Colonic mucosa (tissue), 4 donors: Measurements from ENCODE around the gene KAZALD1. TPM values are rescaled to one million over a fixed set of nuclear protein-coding genes. Genes with fewer than 3 reads are reported as not detected.
A peak's percentile ranks its signal among the peaks of the same experiment; 100 is the strongest.

Source experiments
- DNase-seq: peaks from one replicate; pipeline ENCODE4 v3.0.0-alpha.2; 2020
- H3K27ac ChIP-seq: fragments of 200-600 bp; one replicate; pipeline ENCODE4 v1.8.0; 2021
- H3K27me3 ChIP-seq: fragments of 200-600 bp; one replicate; pipeline ENCODE4 v1.8.0; 2021
- H3K36me3 ChIP-seq: fragments of 200-600 bp; one replicate; pipeline ENCODE4 v1.8.0; 2021
- H3K4me1 ChIP-seq: fragments of 200-600 bp; one replicate; pipeline ENCODE4 v1.8.0; 2021; ENCODE audit warnings: mild to moderate bottlenecking
- H3K4me3 ChIP-seq: fragments of 200-600 bp; one replicate; pipeline ENCODE4 v1.8.0; 2021
- H3K9ac ChIP-seq, 2 donors: one replicate each; pipeline ENCODE4 v1.7.0; 2013; ENCODE audit warnings: control low read depth in 2 of 2, low read depth in 2 of 2, low read length in 2 of 2
- H3K9me3 ChIP-seq: fragments of 200-600 bp; one replicate; pipeline ENCODE4 v1.8.0; 2021
- intact Hi-C: fragments of 100-400 bp; cut with DNase I; formaldehyde crosslinking; loops from one replicate; pipeline ENCODE4 v1.14.1; 2022
- total RNA-seq, 2 donors: library from RNA; stranded (reverse); fragmentation: NEBNext Ultra II Directional in 1 of 2; extraction: Animal tissue kit (Norgen Biotek cat#: 25700) in 1 of 2; gene quantifications; one replicate each; pipeline ENCODE4 v1.2.1, GENCODE V29; 2021
- TF ChIP-seq, protein P1 (sequence below): fragments of 200-600 bp; IDR thresholded peaks from one replicate; pipeline ENCODE4 v1.8.0; 2022; ENCODE audit warnings: antibody characterized with exemption, mild to moderate bottlenecking
- donor health status: healthy.
- donor health status: DM: no; HTN: no; CAD: no.
- donor health status: DM: no; HTN: no; CAD: no.

Gene KAZALD1
- total RNA-seq, 2 donors from 2014 or later, result 11.5 to 32.4 TPM

DNA sequence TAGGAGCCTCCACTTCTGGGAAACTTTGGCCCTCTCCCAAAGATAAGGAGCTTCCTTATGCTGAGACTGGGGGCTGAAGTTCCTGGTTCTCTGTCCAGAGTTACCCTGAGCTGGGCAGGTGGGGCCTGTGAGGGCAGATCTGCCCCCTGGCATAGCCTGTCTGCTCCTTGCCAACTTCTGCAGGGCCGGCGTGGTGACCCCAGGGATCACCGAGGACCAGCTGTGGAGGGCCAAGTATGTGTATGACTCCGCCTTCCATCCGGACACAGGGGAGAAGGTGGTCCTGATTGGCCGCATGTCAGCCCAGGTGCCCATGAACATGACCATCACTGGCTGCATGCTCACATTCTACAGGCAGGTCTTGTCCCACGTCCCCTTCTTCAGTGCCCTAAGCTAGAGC lies 26.5 kb upstream of the KAZALD1 start:
- Histone ChIP-seq H3K4me1 (peaks cover 8% of the 10 kb centered on the region), H3K27ac (no peak overlapping the region), H3K9ac (peak overlapping the region in 1 of 2 donors; percentile 9), H3K36me3 (peaks cover 6% of the 10 kb centered on the region), H3K9me3 (no peaks in the 10 kb centered on the region), H3K4me3 (no peak overlapping the region), H3K27me3 (no peaks in the 10 kb centered on the region)
- TF ChIP-seq, protein P1, sequence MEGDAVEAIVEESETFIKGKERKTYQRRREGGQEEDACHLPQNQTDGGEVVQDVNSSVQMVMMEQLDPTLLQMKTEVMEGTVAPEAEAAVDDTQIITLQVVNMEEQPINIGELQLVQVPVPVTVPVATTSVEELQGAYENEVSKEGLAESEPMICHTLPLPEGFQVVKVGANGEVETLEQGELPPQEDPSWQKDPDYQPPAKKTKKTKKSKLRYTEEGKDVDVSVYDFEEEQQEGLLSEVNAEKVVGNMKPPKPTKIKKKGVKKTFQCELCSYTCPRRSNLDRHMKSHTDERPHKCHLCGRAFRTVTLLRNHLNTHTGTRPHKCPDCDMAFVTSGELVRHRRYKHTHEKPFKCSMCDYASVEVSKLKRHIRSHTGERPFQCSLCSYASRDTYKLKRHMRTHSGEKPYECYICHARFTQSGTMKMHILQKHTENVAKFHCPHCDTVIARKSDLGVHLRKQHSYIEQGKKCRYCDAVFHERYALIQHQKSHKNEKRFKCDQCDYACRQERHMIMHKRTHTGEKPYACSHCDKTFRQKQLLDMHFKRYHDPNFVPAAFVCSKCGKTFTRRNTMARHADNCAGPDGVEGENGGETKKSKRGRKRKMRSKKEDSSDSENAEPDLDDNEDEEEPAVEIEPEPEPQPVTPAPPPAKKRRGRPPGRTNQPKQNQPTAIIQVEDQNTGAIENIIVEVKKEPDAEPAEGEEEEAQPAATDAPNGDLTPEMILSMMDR, result no peak
- no peak for DNase-seq
- intact Hi-C loops, result no loop called here

DNA sequence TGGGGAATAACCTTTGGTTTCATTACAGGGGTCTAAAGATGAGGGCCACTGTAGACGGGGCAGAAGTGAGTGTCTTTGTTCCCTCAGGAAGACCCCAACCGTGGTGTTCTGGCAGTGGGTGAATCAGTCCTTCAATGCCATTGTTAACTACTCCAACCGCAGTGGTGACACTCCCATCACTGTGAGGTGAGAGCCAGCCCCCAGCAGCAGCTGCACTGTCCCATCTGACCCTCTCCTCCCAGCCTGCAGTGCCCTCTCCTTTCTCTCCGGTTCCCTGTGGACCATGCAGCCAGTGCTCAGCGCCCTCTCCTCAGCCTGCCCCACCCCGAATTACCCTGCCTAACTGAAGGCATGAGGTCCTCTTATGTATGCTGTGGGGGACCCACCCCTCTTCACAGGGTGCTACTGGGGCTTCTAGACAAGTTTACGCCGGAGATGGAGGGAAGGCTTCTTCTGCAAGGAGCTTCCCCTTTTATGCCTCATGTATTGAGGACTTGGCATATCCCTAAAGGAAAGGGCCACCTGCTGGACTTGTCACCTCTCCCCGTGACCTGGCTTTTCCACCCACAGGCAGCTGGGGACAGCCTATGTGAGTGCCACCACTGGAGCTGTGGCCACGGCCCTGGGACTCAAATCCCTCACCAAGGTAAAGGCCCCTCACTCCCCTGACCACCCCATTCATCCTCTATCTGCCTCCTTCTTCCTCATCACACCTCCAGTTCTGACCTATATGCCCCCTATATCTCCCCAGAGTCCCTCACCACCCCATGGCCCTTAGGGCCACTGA lies 25.7 kb upstream of the KAZALD1 start:
- intact Hi-C loops, result no loop called here
- Histone ChIP-seq H3K9ac (no peak overlapping the region), H3K36me3 (peaks cover 6% of the 10 kb centered on the region), H3K4me1 (peaks cover 3% of the 10 kb centered on the region), H3K4me3 (no peak overlapping the region), H3K27me3 (no peaks in the 10 kb centered on the region), H3K27ac (no peak overlapping the region), H3K9me3 (no peaks in the 10 kb centered on the region)
- TF ChIP-seq, protein P1, result no peak
- no peak for DNase-seq

- Histone ChIP-seq H3K27me3 (no peaks in the 10 kb centered on the region), H3K9ac (no peak overlapping the region), H3K4me3 (no peak overlapping the region), H3K36me3 (peaks cover 6% of the 10 kb centered on the region), H3K4me1 (peaks cover 3% of the 10 kb centered on the region), H3K27ac (no peak overlapping the region), H3K9me3 (no peaks in the 10 kb centered on the region)
- TF ChIP-seq, protein P1, result no peak
- intact Hi-C loops, result no loop called here
- no peak for DNase-seq
These were observed 25.1 kb upstream of the KAZALD1 start for GRCh38 chr10:101036726-101037125.

GRCh38 chr10:101038484-101038883 lies 23.3 kb upstream of the KAZALD1 start:
- H3K9ac ChIP-seq, result no peak overlapping the region
- no peaks in the 10 kb centered on the region for H3K27me3 ChIP-seq
- no peaks in the 10 kb centered on the region for H3K4me1 ChIP-seq
- no peak for DNase-seq
- H3K27ac ChIP-seq, result no peak overlapping the region
- peaks cover 6% of the 10 kb centered on the region for H3K36me3 ChIP-seq
- TF ChIP-seq, protein P1, result no peak
- H3K4me3 ChIP-seq, result no peak overlapping the region
- intact Hi-C loops, result no loop called here
- no peaks in the 10 kb centered on the region for H3K9me3 ChIP-seq

GRCh38 chr10:101040061-101040460 lies 21.7 kb upstream of the KAZALD1 start:
- Histone ChIP-seq H3K4me1 (no peaks in the 10 kb centered on the region), H3K4me3 (no peak overlapping the region), H3K27me3 (no peaks in the 10 kb centered on the region), H3K27ac (no peak overlapping the region), H3K9me3 (no peaks in the 10 kb centered on the region), H3K9ac (no peak overlapping the region), H3K36me3 (peaks cover 6% of the 10 kb centered on the region)
- DNase-seq, result no peak
- TF ChIP-seq, protein P1, result no peak
- intact Hi-C loops, result no loop called here
